Mesenteric fat pad (tissue), 1 donor: ENCODE measurements around the gene LMX1B. TPM values are rescaled to one million over a fixed set of nuclear protein-coding genes. Genes with fewer than 3 reads are reported as not detected.

Source experiments
- DNase-seq: peaks from one replicate; pipeline ENCODE4 v3.0.0-alpha.2; 2020; ENCODE audit warnings: low spot score
- total RNA-seq: library from RNA; stranded (reverse); fragmentation: NEBNext Ultra II Directional; extraction: Animal tissue kit (Norgen Biotek cat#: 25700); gene quantifications from one replicate; pipeline ENCODE4 v1.2.1, GENCODE V29; 2021
- donor health status: DM: yes; HTN: yes; CAD: no.

Gene LMX1B
- total RNA-seq, 1 donor from 2014 or later = 0.77 TPM

GRCh38 chr9:126617003-126617822 lies 3.5 kb downstream of the LMX1B start:
- no peak for DNase-seq

- no peak for DNase-seq
Measured at GRCh38 chr9:126617823-126618165, 4.1 kb downstream of the LMX1B start.

- DNase-seq = no peak
Measured at GRCh38 chr9:126618190-126618584, 4.5 kb downstream of the LMX1B start.

DNA sequence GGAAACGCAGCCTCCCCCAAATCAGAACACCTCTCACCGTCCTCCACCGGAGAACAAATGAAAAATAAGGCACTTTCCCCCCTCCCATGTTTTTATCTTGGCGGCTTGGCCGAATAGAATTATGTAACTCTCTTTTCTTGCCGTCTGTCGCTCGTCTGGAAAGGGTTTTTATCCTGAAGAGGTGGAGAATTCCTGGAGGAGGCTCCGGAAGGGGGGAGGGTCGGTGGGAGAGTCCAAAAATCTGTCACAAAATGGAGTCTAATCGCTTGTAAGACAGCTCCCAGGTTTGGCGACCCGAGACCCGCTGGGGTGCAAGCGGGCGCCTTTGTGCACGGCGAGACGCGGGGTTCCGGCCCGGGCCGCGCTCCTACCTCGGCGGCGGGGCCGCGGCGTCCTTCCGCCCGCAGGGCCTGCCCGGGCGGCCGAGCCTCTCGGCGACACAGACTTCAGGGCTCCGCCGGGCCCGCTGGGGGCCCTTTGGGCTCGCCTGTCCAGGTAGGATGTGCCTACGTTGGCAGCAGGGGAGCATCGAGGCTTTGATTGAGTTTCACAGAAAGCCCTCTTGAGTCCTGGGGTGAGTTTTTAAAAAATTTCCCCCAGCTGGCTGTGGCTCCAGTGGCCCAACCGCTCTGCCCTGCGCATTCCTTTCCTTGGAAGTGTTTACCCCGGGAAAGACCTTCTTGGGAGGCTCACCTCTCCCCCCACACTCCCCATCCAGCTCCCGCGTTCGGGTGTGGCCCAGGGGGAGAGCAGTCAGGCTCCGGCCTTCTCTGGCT lies 5.0 kb downstream of the LMX1B start:
- DNase-seq = no peak

DNA sequence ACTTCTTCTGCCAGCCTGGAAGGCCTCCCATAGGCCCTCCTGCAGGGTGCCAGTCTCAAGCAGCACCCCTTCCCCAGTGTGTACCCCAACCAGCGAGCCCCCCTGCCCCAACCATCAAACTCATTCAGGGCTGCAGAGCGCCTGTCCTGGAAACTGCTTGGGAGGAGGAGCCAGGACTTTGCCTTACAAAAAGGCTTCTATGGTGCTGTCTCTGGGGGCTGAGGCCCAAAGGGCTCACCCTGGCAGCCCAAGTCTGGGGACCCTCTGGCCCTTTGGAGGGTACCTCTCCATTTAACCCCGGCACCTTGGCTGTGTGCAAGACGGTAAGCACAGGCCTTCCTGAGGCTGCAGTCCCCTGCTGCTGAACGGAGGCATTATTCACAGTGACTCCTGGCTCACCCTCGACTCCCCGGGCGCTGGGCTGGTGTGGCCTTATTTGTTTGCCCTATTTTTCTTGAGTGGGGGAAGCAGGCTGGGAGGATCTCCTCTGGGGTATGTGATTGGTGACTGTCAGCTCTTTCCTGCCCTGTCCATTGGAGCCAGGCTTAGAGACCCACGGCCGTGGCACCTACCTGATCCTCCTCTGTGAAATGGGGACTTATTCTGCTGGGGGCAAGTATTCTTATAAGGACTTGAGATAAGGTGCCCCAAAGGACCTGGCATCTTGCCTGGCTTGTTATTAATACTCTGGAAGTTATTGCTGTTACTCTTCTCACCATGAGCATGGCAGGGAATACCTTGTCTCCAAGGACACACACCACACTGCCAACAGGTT lies 5.8 kb downstream of the LMX1B start:
- DNase-seq = no peak

DNA sequence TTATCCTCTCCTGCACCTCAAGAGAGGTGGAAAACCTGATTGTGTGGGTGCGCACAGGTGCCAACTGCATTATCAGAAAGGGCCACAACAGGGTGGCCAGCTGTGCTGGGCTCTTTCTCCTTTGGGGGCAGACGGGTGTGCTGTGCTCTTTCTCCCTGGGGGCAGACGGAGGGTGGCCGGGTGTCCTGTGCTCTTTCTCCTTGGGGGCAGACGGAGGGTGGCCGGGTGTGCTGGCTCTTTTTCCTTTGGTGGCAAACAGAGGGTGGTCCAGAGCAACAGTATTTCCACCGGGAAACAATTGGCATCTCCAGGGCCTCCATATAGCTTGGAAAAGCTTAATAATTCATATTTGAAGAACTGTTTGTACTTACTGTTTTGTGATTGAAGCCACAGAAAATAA lies 6.8 kb downstream of the LMX1B start:
- no peak for DNase-seq

DNA sequence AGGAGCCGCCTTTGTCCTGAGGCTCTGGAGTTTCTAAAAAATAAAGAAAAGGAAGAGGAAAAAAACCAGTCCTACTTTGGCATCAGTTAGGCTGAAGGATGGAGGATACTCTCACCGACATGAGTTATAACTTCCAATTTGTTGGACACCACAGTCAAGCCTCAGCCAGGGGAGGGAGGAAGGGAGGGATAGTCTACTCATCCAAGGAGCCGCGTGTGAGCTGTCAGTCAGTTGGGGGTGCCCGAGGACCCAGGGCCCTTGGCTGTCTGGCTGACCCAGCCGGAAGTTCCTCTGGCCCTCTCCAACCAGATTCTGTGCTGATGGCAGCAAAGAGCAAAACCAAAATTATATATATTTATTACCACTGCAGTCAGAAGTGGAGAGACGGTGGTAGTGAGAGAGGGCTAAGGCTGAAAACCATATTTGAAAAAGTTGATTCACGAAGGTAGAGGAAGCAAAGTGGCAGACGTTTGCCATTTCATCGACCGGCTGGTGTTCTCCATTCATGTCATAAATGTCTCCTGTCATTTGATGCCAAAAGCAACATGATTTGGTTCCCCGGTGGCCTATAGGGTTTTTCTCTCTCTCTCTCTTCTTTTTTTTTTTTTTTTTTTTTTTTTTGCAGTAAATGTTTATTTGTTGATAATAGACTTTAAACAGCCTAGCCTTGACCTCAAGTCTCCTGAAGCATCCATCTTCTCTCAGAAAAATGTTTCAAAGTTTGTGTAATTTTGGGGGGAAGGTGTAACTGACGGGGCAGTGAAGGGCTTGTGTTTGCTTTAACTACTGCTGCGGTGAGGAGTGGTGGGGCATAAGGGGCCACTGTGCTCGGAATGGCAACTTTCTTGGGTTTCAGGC lies 7.6 kb downstream of the LMX1B start:
- no peak for DNase-seq

DNA sequence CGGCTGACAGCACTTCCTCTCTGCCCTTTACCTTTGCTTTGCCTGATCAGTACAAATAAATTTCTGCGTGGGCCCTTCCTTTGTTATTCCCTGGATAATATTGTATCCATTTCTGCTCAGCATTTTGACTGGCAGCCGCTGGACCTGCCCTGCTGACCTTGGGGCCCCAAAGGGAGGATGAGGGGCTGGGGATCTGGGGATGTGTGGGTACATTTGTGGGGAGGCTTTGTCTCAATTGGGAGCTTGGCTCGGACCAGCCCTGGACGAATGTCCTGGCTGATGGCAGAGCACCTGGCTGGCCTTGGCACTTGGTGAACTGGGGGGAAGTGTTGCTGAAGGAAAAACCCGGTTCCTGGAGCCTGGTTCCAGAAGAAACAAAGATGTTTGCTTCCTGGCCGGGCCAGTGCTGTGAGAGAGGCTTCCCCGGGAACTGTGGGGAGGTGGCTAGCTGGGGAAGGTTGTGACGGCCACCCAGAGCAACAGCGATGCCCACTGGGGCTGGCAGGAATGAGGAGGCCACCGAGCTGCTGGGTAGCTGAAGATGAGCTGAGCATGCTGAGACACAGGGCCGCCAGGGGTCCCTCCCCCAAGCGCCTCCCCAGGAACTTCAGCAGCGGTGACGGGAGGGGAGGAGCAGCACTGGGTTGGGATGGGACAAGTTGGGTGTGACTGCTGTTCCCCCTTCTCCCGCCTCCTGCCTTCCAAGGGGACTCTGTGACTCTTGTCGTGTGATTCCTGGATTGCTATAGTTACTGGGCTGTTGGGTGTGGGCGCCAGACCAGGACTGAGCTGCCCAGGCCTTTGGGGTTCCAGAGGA lies 8.4 kb downstream of the LMX1B start:
- DNase-seq = no peak

DNA sequence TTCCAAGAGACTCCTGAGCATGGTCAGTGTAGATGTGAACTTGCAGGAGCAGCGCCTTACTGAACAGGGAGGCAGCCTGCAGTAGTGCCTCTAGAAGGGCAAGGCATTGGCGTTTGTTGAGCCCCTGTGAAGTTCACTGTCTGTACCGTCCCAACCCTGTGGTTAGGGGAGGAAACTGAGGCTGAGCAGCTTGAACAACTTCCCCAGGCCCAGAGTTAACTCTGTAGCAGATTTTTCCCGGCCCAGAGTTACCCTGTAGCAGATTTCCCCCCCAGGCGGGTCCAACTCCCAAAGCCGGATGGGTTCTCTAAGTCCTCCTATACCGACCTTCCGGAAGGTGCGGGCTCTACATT lies 9.6 kb downstream of the LMX1B start:
- DNase-seq = no peak

DNA sequence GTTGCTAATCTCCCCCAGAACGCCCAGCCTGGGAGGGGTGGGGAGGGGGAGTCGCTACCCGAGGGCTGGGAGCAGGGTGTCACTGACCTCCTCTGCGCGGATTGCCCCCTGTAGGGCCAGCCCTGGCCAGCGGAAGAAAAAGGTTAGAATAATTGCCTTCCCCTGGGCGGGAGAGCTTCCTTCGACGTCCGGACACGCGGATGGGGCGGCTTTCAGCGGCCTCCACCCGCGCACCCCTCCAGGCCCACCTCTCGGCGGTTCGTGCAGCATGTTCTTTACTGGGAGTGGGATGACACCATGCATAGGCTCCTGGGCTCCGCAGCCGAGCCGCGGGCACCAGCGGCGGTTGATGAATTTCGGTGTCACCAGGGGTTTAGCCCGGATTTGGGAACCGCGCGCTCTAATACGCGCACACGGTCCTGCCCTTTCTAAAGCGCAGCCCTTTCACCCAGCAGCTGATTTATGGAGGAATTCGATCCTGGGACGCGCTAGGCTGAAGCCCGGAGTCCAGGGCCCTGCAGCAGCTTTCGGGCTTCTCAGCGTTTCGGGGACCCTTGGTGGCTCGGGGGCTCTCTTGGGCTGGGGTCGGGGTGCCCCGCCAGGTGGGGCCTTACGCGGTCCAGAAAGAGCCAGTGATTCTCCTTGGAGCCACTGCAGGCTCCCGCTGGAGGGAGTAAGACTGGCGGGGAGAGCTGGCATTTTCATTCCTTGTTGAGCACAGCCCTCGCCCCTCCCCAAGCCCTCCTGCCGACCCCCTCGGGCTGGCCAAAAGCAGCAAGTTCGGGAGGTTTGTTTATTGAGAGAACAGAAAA lies 10.1 kb downstream of the LMX1B start:
- no peak for DNase-seq

- no peak for DNase-seq
Measured at GRCh38 chr9:126624479-126624826, 10.7 kb downstream of the LMX1B start.

DNA sequence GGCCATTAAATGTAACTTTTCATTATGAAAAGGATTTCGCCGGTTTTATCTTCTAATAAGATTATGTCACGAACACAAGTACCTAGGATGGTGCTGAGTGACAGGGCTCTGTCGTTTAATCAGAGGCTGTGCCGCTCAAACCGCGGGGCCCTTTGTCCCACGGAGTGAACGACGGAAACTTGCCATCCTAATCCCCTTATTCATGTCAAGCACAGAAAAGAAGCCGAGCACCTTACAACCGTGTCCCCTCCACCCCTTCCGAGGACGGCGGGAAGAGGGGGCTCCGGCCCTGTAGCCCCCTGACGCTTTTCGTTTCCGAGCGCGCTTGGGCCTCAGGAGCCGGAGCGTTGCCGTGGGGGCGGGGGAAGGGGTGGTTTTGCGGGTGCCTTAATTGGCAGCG lies 11.2 kb downstream of the LMX1B start:
- DNase-seq = no peak

GRCh38 chr9:126625329-126626126 lies 11.8 kb downstream of the LMX1B start:
- DNase-seq = no peak

- no peak for DNase-seq
Measured at GRCh38 chr9:126626127-126626925, 12.6 kb downstream of the LMX1B start.

GRCh38 chr9:126626926-126627233 lies 13.2 kb downstream of the LMX1B start:
- no peak for DNase-seq

GRCh38 chr9:126628146-126628545 lies 14.4 kb downstream of the LMX1B start:
- no peak for DNase-seq

- DNase-seq = no peak
Measured at GRCh38 chr9:126628969-126629674, 15.4 kb downstream of the LMX1B start.
